LNCAP (cell line): ENCODE measurements around the gene PDE4D.

Experiments used
- CTCF ChIP-seq: fragments of 450-650 bp; IDR thresholded peaks from 2 replicates; pipeline ENCODE4 v1.5.1; 2017; ENCODE audit warnings: mild to moderate bottlenecking

PDE4D gene

GRCh38 chr5:59260973-59261372, 632.6 kb downstream of the PDE4D start:
- no peak for TF ChIP-seq CTCF

GRCh38 chr5:59260200-59260599, 633.3 kb downstream of the PDE4D start:
- TF ChIP-seq CTCF = no peak

- TF ChIP-seq CTCF = no peak
These were observed 634.3 kb downstream of the PDE4D start for GRCh38 chr5:59259237-59259636.

- TF ChIP-seq CTCF = no peak
These were observed 635.8 kb downstream of the PDE4D start for GRCh38 chr5:59257488-59258400.

- no peak for TF ChIP-seq CTCF
These were observed 637.2 kb downstream of the PDE4D start for GRCh38 chr5:59256331-59256730.

- TF ChIP-seq CTCF = no peak
These were observed 639.4 kb downstream of the PDE4D start for GRCh38 chr5:59254055-59254687.

GRCh38 chr5:59253625-59254024, 639.9 kb downstream of the PDE4D start:
- no peak for TF ChIP-seq CTCF
